HepG2 (cell line): ENCODE data around the gene RAB30. TPM values are rescaled to one million over a fixed set of nuclear protein-coding genes. Genes with fewer than 3 reads are reported as not detected.
A peak's percentile ranks its signal among the peaks of the same experiment; 100 is the strongest.
"Not testable (repeated sequence)": the region's sequence is repeated elsewhere in the genome, so short reads cannot be mapped to it uniquely, and the experiment has no call there.

Source experiments
- ATAC-seq: fragments of 200-7000 bp; cut with Tn5 transposase; 3 replicates; pipeline ENCODE4 v1.9.1; 2020; ENCODE audit warnings: mild to moderate bottlenecking, moderate library complexity
- BruUV-seq: library from RNA; stranded (reverse); fragments of 400-500 nt; replicated peaks from 2 replicates; lab custom pipeline; 2021; lab: Mats Ljungman, UMichigan
- CTCF ChIA-PET: fragments of 300-600 bp; formaldehyde crosslinking; extraction: SDS; loops from one replicate; lab custom pipeline; 2021; ENCODE audit warnings: low total read pairs, inconsistent platforms, low intra/inter-chr PET ratio; lab: Yijun Ruan, JAX
- POLR2A ChIA-PET: fragments of 350-600 bp; sonication (Branson Sonifier 250); formaldehyde crosslinking; loops from one replicate; lab custom pipeline; 2020; ENCODE audit warnings: antibody characterized with exemption, inconsistent platforms; lab: Yijun Ruan, JAX
- DNase-seq: peaks from one replicate; pipeline ENCODE4 v3.0.0-alpha.2; 2015; ENCODE audit warnings: low spot score
- FAIRE-seq: peaks from 3 replicates; lab custom pipeline; 2011; peaks lifted over from hg19 to GRCh38; lab: Jason Lieb, UNC
- H2AFZ ChIP-seq: one replicate; pipeline ENCODE4 v1.6.1; 2011; ENCODE audit warnings: low read length, inconsistent platforms
- H3K27ac ChIP-seq: fragments of 300-600 bp; 3 replicates; pipeline ENCODE4 v1.8.0; 2011; ENCODE audit warnings: mixed run types, mild to moderate bottlenecking, mixed read lengths, low read length, inconsistent platforms; ENCODE audit not compliant: insufficient read depth; ENCODE audit errors: extremely low read length
- H3K27me3 ChIP-seq, 2 experiments: fragments of 200-600 bp in 1 of 2; 2 replicates in 1 of 2; 3 replicates in 1 of 2; pipeline versions ENCODE4 v1.6.0 to v1.8.0; 2011; ENCODE audit warnings: low read length in 2 of 2, mild to moderate bottlenecking in 2 of 2, moderate library complexity in 2 of 2, inconsistent platforms in 1 of 2; ENCODE audit not compliant: insufficient read depth in 2 of 2, control insufficient read depth in 1 of 2
- H3K36me3 ChIP-seq, 2 experiments: fragments of 200-600 bp in 1 of 2; replicated peaks in 1 of 2; 2 replicates in 1 of 2; 3 replicates in 1 of 2; pipeline versions ENCODE4 v1.5.1 to v1.8.0; 2011; ENCODE audit warnings: low read length in 2 of 2, inconsistent platforms in 1 of 2; ENCODE audit not compliant: insufficient read depth in 2 of 2, control insufficient read depth in 1 of 2
- H3K4me1 ChIP-seq: 2 replicates; pipeline ENCODE4 v1.5.1; 2012; ENCODE audit warnings: low read length, inconsistent platforms; ENCODE audit not compliant: insufficient read depth
- H3K4me2 ChIP-seq: 2 replicates; pipeline ENCODE4 v1.6.0; 2011; ENCODE audit warnings: low read depth, low read length, inconsistent platforms
- H3K4me3 ChIP-seq, 3 experiments: fragments of 200-600 bp in 1 of 3; sonication (generic), shearing (Covaris generic) in 1 of 3; replicated peaks in 1 of 3; 2 replicates each; pipeline ENCODE4 v1.5.1; 2011 to 2016; ENCODE audit warnings: low read length in 3 of 3, inconsistent platforms in 2 of 3, low read depth in 2 of 3, mild to moderate bottlenecking in 2 of 3, control low read depth in 1 of 3, mixed read lengths in 1 of 3; ENCODE audit not compliant: insufficient read depth in 1 of 3
- H3K79me2 ChIP-seq: one replicate; pipeline ENCODE4 v1.6.1; 2011; ENCODE audit warnings: low read length, inconsistent platforms; ENCODE audit not compliant: insufficient read depth
- H3K9ac ChIP-seq: 2 replicates; pipeline ENCODE4 v1.6.0; 2011; ENCODE audit warnings: mild to moderate bottlenecking, low read depth, low read length, inconsistent platforms; ENCODE audit not compliant: insufficient read depth
- H3K9me3 ChIP-seq: 2 replicates; pipeline ENCODE4 v1.5.1; 2012; ENCODE audit warnings: mild to moderate bottlenecking, low read length
- H4K20me1 ChIP-seq: 2 replicates; pipeline ENCODE4 v1.6.0; 2011; ENCODE audit warnings: inconsistent platforms, mild to moderate bottlenecking, low read length, moderate library complexity; ENCODE audit not compliant: insufficient read depth
- ATF7-NPFF ChIP-seq: sonication (generic); formaldehyde crosslinking; IDR thresholded peaks from 2 replicates; pipeline ENCODE4 v1.8.1; 2023; ENCODE audit warnings: mild to moderate bottlenecking, low read depth, missing genetic modification reagents, moderate library complexity
- MLXIP ChIP-seq: sonication (generic); formaldehyde crosslinking; IDR thresholded peaks from 2 replicates; pipeline ENCODE4 v1.9.0; 2021; ENCODE audit warnings: missing genetic modification reagents, borderline replicate concordance
- SATB2 ChIP-seq: sonication (generic); formaldehyde crosslinking; IDR thresholded peaks from 2 replicates; pipeline ENCODE4 v1.5.0; 2020; ENCODE audit warnings: missing genetic modification reagents
- WGBS: methylation state at CpG from one replicate; pipeline ENCODE4 v1.1.6; 2017; ENCODE audit warnings: low lambda C conversion rate; 5-methylcytosine and 5-hydroxymethylcytosine counted together
- in situ Hi-C: cut with HindIII; loops from 2 replicates; pipeline ENCODE4 v1.10.0; 2017; ENCODE audit warnings: low pct_unique_long_range_greater_than_20kb; ENCODE audit not compliant: extremely low pct_ligation_motif_present
- intact Hi-C: fragments of 100-400 bp; cut with micrococcal nuclease; formaldehyde crosslinking; loops from one replicate; pipeline ENCODE4 v1.10.0; 2022; ENCODE audit not compliant: unreplicated experiment
- polyA plus RNA-seq, 8 experiments: library from polyadenylated mRNA; depleted of rRNA in 3 of 8; stranded (reverse) in 7 of 8; unstranded in 1 of 8; fragments of >200 nt; fragmentation: Illumina TruSeq in 4 of 8; extraction: Trizol in 4 of 8; gene quantifications; 2 replicates each; pipeline versions ENCODE4 v1.2.1 to v1.2.3, GENCODE V29; 2011 to 2016; ENCODE audit warnings: low read depth in 4 of 8, missing spikeins in 1 of 8, mixed read lengths in 1 of 8; ENCODE audit not compliant: insufficient read depth in 1 of 8
- total RNA-seq, 5 experiments: library from RNA; depleted of rRNA; stranded (reverse); fragments of >200 nt; fragmentation: Illumina TruSeq; extraction: Trizol; gene quantifications; 2 replicates each; pipeline ENCODE4 v1.2.3, GENCODE V29; 2016; ENCODE audit warnings: low read depth in 1 of 5

RAB30 gene
- total and polyA plus RNA-seq, 2 of the 13 experiments (the other 11 are each of a cell fraction or from before 2014, with no cell fraction given): 3.7 to 5.0 TPM

- in situ Hi-C loops: no loop called here
- ChIA-PET POLR2A (interaction anchor here (1.0 to 5.3 kb wide), 2 partner anchors 61 to 184 kb away, joined by 3 to 41 read pairs; partner anchors contain the start of genes ANKRD42 and RAB30), CTCF (no interaction called here)
Observed at GRCh38 chr11:83009999-83010398, 61.7 kb downstream of the RAB30 start.

GRCh38 chr11:83009136-83009535, 62.6 kb downstream of the RAB30 start:
- H3K4me3 ChIP-seq, H3K9me3 ChIP-seq, BruUV-seq, H2AFZ ChIP-seq, ATAC-seq, CTCF ChIA-PET, H3K79me2 ChIP-seq, DNase-seq, FAIRE-seq, in situ Hi-C loops, H3K9ac ChIP-seq, H3K4me2 ChIP-seq, H4K20me1 ChIP-seq, H3K27me3 ChIP-seq, H3K36me3 ChIP-seq: not testable (repeated sequence)
- POLR2A ChIA-PET: interaction anchor here (1.0 to 5.3 kb wide), 6 partner anchors 11 to 84 kb away, joined by 3 to 41 read pairs (median 10); partner anchors contain the start of gene RAB30
- WGBS: 97% methylated on average over 10 of the region's 10 CpGs
- intact Hi-C loops: loop anchor here (2.0 to 5.0 kb wide), 2 partner anchors 20 to 148 kb away; partner anchors contain the start of gene PCF11
- peaks cover 71% of the 10 kb centered on the region for H3K4me1 ChIP-seq
- H3K27ac ChIP-seq: peak overlapping the region; percentile 72

More at GRCh38 chr11:83009999-83010398, 61.7 kb downstream of the RAB30 start:
- Histone ChIP-seq H3K4me1 (peaks cover 64% of the 10 kb centered on the region), H3K79me2 (peaks cover 3% of the 10 kb centered on the region), H3K27me3 (no peaks in the 10 kb centered on the region)
- intact Hi-C loops: loop anchor here (2.0 to 5.0 kb wide), 2 partner anchors 21 to 147 kb away; partner anchors contain the start of gene PCF11
- TF ChIP-seq MLXIP (CRISPR knock-in tag) (no peak), ATF7-NPFF (no peak), SATB2 (CRISPR knock-in tag) (no peak)
- TF ChIP-seq, all 625 proteins: peak for 0
- Histone ChIP-seq H3K36me3 (no peaks in the 10 kb centered on the region), H4K20me1 (no peaks in the 10 kb centered on the region), H2AFZ (no peak overlapping the region), H3K4me2 (no peak overlapping the region), H3K9me3 (no peaks in the 10 kb centered on the region), H3K27ac (no peak overlapping the region), H3K4me3 (no peak overlapping the region), H3K9ac (no peak overlapping the region)
- BruUV-seq: no TSS peak
- ATAC-seq (no peak), DNase-seq (no peak), FAIRE-seq (no peak)
- WGBS: 97% methylated on average over 2 of the region's 2 CpGs
